Measurements from ENCODE around the gene PLPPR4. TPM values are rescaled to one million over a fixed set of nuclear protein-coding genes. Genes with fewer than 3 reads are reported as not detected.

Gene PLPPR4
- total and polyA plus RNA-seq, 7 donors: 0.04 to 0.28 (median 0.10) TPM

DNA sequence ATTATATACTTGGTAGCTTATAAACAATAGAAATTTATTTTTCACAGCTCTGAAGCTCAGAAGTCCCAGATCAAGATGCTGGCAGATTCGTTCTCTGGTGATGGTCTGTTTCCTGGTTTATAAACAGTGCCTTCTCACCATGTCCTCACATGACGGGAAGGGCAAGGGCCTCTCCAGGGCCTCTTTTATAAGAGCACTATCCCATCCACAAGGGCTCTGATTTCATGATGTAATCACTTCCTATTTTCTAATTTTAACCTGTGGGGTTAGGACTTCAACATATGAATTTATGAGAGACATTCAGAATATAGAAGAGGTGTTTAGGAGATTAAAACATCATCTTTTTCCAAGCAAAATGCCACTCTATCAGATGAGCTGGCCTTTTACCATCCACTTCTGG lies 32.1 kb upstream of the PLPPR4 start:
- H3K27ac ChIP-seq: no peak overlapping the region
- intact Hi-C loops (cut with DNase I): no loop called here
- no peaks in the 10 kb centered on the region for H3K36me3 ChIP-seq (ENCODE audit: insufficient read depth in 1 of 2, low read depth in 1 of 2)
- no peak overlapping the region for H3K4me3 ChIP-seq
- no peaks in the 10 kb centered on the region for H3K9me3 ChIP-seq
- peaks cover 4% of the 10 kb centered on the region for H3K4me1 ChIP-seq
- DNase-seq (no peak), ATAC-seq (no peak)
- peaks cover 0 to 2% (median 0%) of the 10 kb centered on the region in 3 donors for H3K27me3 ChIP-seq (ENCODE audit: insufficient read depth in 3 of 3, low read length in 2 of 3)
- 37 to 69% (median 54%) methylated on average over 2 of the region's 2 CpGs for WGBS, 3 donors
- TF ChIP-seq, protein P1, sequence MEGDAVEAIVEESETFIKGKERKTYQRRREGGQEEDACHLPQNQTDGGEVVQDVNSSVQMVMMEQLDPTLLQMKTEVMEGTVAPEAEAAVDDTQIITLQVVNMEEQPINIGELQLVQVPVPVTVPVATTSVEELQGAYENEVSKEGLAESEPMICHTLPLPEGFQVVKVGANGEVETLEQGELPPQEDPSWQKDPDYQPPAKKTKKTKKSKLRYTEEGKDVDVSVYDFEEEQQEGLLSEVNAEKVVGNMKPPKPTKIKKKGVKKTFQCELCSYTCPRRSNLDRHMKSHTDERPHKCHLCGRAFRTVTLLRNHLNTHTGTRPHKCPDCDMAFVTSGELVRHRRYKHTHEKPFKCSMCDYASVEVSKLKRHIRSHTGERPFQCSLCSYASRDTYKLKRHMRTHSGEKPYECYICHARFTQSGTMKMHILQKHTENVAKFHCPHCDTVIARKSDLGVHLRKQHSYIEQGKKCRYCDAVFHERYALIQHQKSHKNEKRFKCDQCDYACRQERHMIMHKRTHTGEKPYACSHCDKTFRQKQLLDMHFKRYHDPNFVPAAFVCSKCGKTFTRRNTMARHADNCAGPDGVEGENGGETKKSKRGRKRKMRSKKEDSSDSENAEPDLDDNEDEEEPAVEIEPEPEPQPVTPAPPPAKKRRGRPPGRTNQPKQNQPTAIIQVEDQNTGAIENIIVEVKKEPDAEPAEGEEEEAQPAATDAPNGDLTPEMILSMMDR (IDR thresholded peaks at IDR 0.05): no peak

DNA sequence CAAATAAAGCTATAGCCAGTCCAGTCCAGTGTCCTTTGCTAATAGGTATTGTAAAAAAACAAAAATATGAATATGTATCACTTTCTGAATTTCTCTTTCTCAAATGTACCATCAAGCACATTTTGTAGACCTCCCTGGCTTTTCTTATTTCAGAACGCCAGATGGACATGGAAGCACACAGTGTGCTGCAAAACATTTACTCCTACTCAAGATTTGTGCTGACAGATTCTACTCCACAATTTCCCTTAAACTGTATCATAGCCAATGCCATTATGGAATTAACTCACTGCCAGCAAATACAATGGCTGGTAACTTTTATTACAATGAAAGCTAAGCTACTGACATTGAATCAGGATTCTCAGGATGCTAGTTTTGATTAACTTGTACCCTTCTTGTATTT lies 30.8 kb upstream of the PLPPR4 start:
- Histone ChIP-seq H3K4me3 (no peak overlapping the region), H3K27ac (no peak overlapping the region), H3K9me3 (no peaks in the 10 kb centered on the region), H3K4me1 (no peaks in the 10 kb centered on the region), H3K36me3 (ENCODE audit: insufficient read depth in 1 of 2, low read depth in 1 of 2) (no peaks in the 10 kb centered on the region), H3K27me3 (ENCODE audit: insufficient read depth in 3 of 3, low read length in 2 of 3) (peaks cover 0 to 2% (median 0%) of the 10 kb centered on the region in 3 donors)
- no peak for ATAC-seq
- TF ChIP-seq, protein P1 (IDR thresholded peaks at IDR 0.05): no peak
- intact Hi-C loops (cut with DNase I): no loop called here
- WGBS, 3 donors: 81 to 86% (median 85%) methylated on average over 1 of the region's 1 CpG
- no peak for DNase-seq

DNA sequence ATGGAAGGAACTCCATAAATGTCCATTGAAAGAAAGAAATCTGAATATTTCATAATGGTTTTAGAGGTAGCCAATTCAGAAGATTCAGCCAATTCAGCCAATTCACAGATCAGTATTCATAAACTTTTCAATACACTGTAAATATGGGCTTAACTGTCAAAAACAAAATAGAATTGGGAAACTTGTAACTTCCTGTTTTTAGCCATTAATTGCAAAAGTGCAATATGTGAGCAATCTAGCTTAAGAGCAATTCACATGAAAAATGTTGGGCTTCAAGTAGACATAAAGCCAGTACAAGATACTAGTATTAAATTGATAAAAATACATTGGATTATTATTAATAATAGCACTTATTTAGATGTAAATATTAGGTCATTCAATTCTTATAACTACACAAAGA lies 27.5 kb upstream of the PLPPR4 start:
- no peak for ATAC-seq
- intact Hi-C loops (cut with DNase I): no loop called here
- no peak overlapping the region for H3K4me3 ChIP-seq
- no peaks in the 10 kb centered on the region for H3K9me3 ChIP-seq
- TF ChIP-seq, protein P1 (IDR thresholded peaks at IDR 0.05): no peak
- peaks cover 0 to 2% (median 0%) of the 10 kb centered on the region in 3 donors for H3K27me3 ChIP-seq (ENCODE audit: insufficient read depth in 3 of 3, low read length in 2 of 3)
- H3K27ac ChIP-seq: no peak overlapping the region
- DNase-seq: no peak
- no peaks in the 10 kb centered on the region for H3K36me3 ChIP-seq (ENCODE audit: insufficient read depth in 1 of 2, low read depth in 1 of 2)
- no peaks in the 10 kb centered on the region for H3K4me1 ChIP-seq

DNA sequence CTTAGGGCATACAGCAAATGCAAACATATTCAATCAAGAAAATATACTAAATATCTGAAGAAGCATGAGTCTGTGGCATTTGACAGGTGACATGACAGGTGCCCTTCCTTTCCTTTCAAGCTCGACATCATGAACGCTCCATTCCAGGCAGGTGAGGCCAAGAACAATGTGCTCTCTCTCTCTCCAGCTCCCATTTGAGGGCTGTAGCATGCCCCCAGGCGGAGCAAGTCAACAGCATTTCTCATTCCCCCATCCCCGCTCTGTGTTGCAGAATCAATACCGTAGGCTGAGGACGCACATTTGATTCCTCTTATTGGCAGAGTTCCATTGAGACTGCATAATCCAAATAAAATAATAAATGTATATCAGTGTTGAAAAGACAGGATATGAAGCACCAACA lies 24.6 kb upstream of the PLPPR4 start:
- 78 to 82% (median 80%) methylated on average over 6 of the region's 6 CpGs for WGBS, 3 donors
- DNase-seq (no peak), ATAC-seq (no peak)
- H3K4me3 ChIP-seq: no peak overlapping the region
- no peak overlapping the region for H3K27ac ChIP-seq
- TF ChIP-seq, protein P1 (IDR thresholded peaks at IDR 0.05): no peak
- no peaks in the 10 kb centered on the region for H3K9me3 ChIP-seq
- intact Hi-C loops (cut with DNase I): no loop called here
- no peaks in the 10 kb centered on the region for H3K27me3 ChIP-seq (ENCODE audit: insufficient read depth in 3 of 3, low read length in 2 of 3)
- no peaks in the 10 kb centered on the region for H3K4me1 ChIP-seq
- no peaks in the 10 kb centered on the region for H3K36me3 ChIP-seq (ENCODE audit: insufficient read depth in 1 of 2, low read depth in 1 of 2)

DNA sequence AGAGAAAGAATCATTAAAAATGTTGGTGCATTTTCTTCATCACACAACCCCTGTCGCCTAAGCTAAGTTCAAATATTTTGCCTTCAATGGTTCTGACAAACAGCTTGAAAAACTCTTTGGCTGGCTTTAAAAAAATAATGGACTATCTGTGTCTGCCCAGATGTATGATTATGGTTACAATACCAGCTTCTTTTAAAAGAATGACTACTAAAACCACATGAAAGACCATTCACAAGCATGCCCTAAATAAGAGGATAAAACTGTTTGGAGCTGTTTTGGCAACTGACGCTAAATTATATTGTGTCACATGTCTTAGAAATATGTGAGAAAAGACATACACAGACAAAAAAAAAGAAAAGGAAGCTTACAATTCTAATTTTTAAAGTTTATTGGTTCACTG lies 23.7 kb upstream of the PLPPR4 start:
- TF ChIP-seq, protein P1 (IDR thresholded peaks at IDR 0.05): no peak
- H3K27ac ChIP-seq: no peak overlapping the region
- no peaks in the 10 kb centered on the region for H3K27me3 ChIP-seq (ENCODE audit: insufficient read depth in 3 of 3, low read length in 2 of 3)
- H3K9me3 ChIP-seq: no peaks in the 10 kb centered on the region
- intact Hi-C loops (cut with DNase I): no loop called here
- no peaks in the 10 kb centered on the region for H3K4me1 ChIP-seq
- no peaks in the 10 kb centered on the region for H3K36me3 ChIP-seq (ENCODE audit: insufficient read depth in 1 of 2, low read depth in 1 of 2)
- DNase-seq (no peak), ATAC-seq (no peak)
- WGBS, 3 donors: 76 to 82% (median 81%) methylated on average over 2 of the region's 2 CpGs
- no peak overlapping the region for H3K4me3 ChIP-seq

All from psoas muscle (tissue), 8 donors.